Non-pigmented ciliary epithelial cell (primary cell): ENCODE data around the gene ACBD6.

Source experiments
- DNase-seq: peaks from one replicate; pipeline ENCODE4 v3.0.0-alpha.2; 2010; ENCODE audit warnings: low read depth

The ACBD6 gene

DNA sequence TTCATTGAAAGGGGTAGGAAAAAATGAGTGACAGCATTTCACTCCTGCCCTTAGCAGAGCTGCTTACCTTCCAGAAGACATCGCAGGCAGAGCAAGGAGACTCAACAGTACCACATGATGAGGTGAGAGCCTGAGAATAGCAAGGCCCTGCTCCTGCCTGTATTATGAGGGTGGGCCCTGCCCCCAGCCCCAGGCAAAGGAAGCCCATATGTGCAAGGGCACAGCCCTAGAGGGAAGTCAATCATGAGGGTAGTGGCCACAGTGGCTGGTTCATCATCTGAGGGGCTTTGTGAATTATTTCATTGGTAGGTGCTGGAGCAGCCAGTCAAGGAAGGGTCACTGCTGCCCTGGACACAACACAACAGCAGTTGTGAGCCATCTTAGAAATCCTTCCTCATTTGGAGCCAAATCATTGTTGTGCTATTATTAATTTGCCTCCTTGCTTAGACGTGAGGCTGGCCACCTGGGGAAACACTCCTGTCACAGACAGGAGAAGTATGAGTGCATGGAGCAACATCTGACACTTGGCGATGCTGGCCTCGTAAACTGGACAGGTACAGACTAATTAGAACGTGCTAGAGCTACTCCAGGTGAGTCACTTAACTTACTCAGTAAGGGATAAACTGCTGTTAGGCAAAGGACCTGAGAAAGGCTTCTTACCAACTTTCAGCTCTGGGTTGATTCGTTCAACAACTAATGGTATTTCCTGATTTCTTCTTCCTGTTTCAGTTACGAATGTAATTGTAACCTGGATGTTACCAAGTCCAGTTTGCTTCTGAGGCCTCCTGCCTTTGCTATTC lies 22.7 kb upstream of the ACBD6 start:
- no peak for DNase-seq

- no peak for DNase-seq
These were observed 22.0 kb upstream of the ACBD6 start for GRCh38 chr1:180524160-180524914.

DNA sequence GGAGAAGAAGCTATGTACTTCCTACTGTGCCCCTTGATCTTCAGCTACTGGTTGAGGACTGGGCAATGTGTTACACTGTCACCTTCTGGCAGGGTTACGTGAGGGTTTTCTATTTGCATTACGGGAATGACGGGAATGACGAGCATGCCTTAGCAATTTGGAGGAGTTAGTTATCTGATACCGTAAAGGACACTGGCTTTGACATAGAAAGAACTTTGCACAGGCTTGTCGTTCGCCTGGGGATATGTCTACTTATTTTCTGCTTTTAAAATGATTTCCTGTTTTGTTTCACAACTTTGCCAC lies 19.8 kb upstream of the ACBD6 start:
- DNase-seq, result no peak

DNA sequence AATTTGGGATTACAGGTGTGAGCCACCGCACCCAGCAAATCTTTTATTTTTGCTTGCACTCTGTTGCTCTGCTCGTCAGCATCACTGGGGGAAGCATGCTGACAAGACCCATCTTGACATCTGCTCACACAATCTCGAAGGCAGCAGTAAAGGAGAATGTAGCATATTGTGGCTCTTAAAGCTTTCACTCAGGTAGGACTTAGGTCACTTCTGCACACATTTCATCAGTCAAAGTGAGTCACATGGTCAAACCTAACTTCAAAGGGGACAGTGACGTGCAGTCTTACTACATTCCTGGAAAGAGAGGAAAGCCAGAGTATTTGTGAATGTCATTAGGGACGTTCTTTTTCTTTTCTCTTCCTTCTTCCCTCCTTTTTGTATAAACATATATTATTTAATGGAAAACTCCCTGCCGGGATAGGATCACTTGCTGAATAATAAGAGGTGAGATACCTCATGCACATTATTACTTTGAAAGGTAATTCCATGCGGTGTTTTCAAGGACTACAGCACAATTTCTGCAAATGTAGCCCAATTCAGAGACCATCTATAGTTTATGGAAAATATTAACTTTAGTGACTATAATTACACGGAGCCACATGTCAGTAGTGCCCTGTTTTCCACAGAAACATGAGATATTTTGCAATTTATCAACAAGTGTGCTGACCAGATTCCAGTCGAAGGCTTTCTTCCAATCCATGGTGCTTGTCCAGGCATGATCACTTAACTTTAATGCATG lies 19.3 kb upstream of the ACBD6 start:
- no peak for DNase-seq

DNA sequence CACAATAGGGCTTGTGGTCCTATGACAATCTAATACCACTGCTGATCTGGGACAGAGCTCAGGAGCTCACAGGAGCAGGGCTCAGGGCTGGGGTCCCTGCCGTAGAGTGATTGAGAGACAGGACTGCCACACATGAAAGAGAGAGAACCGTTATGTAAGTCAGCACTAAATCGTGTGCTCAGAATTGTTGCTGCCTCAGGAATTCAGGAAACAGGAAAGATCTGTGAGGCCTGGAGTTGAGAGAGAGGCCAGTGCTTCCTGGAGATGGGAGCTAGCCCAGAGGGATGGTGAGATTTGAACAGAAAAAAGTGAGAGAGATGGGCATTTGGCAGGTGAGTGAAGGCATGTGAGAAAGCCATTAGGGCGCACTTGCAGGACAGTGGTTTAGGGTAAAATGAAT lies 17.5 kb upstream of the ACBD6 start:
- no peak for DNase-seq

DNA sequence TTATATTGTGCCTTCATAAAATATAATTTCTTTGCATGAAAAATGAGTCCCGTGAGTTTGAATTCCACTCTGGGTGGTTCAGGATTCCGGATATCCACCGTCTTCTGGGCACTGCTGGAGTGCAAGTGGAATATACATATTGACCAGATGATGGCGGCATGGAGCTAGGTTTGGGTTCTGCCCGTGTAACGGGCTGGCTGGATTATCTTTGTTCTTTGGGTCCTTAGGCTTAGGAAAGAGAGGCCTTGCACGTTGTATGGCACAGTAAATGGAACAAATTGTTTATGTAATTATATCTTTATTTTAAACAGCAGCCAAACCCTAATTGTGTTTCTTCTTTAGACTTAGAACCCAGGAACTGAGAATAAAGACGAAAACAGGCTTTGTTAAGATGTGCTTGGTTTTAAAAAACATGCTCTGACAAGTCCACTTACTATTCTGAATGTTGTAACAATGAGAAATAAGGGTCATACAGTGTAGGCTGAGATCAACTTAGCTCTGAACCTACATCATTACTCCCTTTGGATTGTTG lies 13.5 kb upstream of the ACBD6 start:
- DNase-seq, result no peak

- no peak for DNase-seq
These were observed 13.0 kb upstream of the ACBD6 start for GRCh38 chr1:180515364-180515763.

- no peak for DNase-seq
These were observed 11.2 kb upstream of the ACBD6 start for GRCh38 chr1:180513531-180513930.

GRCh38 chr1:180510882-180511281 lies 8.5 kb upstream of the ACBD6 start:
- DNase-seq, result no peak

DNA sequence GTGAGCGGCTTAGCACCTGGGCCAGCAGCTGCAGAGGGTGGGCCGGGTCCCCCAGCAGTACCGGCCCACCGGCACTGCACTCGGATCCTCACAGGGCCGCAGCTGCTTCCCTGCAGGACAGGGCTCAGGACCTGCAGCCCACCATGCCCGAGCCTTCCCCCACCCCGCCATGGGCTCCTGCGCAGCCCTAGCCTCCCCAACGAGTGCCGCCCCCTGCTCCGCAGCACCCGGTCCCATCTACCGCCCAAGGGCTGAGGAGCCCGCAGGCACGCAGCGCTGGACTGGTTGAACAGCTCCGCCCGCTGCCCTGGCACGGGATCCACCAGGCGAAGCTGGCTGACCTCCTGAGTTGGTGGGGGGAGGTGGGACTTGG lies 6.3 kb upstream of the ACBD6 start:
- no peak for DNase-seq

GRCh38 chr1:180507795-180508724 lies 5.7 kb upstream of the ACBD6 start:
- DNase-seq, result peak; percentile 24

GRCh38 chr1:180505732-180506335 lies 3.5 kb upstream of the ACBD6 start:
- no peak for DNase-seq

DNA sequence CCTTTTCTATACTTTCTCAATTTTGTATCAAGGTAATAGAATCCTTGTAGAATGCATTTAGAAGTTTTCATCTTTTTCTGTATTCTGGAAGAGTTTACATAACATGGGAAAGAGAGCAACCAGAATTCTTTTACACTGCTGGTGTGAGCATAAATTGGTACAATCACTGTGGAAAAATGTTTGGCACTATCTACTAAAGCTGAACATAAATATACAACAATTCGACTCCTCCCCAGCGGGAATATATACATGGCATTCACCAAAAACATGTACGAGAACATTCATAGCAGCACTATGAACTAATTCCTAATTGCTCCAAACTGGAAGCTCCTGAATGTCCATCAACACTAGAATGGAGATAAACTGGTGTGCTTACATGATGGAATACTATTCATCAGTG lies 1.8 kb upstream of the ACBD6 start:
- no peak for DNase-seq

- DNase-seq, result no peak
These were observed 994 bp upstream of the ACBD6 start for GRCh38 chr1:180503280-180503862.

DNA sequence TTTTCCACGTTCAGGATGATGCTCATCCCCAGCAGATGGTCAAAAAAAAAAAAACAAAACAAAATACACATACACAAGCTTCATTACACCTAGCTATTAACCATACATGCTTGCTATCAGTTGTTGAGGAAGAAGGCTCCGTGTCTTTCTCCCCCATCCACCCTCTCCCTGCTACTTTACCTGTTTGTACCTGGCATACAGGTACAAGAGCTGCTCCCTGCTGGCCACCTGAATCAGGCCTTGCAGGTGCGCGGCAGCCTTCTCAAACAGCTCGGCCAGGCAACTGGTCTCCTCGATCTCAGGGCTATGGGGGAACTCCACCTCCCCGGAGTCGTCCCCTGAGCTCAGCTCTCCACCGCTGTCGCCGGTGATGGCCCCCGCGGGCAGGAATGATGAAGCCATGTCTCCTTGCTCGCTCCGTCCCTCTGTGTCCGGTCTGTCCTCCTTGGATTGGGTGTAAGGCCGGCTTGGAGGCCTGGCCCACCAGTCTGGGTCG lies 464 bp downstream of the ACBD6 start:
- DNase-seq, result no peak

DNA sequence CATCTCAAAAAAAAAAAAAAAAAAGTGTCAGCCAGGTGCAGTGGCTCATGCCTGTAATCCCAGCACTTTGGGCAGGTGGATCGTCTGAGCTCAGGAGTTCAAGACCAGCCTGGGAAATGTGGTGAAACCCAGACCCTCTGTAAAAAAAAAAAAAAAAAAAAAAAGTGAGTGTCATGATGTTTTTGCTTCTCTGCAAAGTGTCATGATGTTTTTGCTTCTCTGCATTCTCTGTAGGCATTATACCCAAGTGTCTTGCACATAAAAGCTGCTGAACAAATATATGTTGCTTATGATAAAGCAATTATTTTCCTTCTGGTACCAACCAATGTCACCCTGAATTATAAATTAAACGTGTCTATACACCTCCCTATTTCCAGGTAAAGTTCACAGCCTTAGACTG lies 1.7 kb downstream of the ACBD6 start:
- DNase-seq, result no peak

GRCh38 chr1:180498594-180498993 lies 3.8 kb downstream of the ACBD6 start:
- no peak for DNase-seq

GRCh38 chr1:180497826-180498225 lies 4.6 kb downstream of the ACBD6 start:
- no peak for DNase-seq

- no peak for DNase-seq
These were observed 8.0 kb downstream of the ACBD6 start for GRCh38 chr1:180494370-180494769.

- DNase-seq, result no peak
These were observed 12.4 kb downstream of the ACBD6 start for GRCh38 chr1:180489976-180490375.

DNA sequence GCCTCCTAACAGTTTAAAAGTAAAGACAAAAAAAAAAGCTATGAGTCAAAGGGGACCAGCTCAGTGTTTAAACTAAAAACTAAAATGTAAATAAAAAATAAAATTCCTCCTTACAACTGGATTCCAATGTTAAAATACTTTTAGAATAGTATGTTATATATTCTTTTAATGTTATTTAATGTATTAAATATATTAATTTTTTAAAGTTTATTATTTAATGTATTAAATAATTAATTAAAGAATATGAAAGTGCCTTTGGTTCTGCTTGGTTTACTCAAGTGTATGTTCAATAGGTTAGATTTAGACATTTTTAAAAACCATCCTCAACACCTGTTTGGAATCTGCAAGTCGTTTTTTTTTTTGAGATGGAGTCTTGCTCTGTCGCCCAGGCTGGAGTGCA lies 13.1 kb downstream of the ACBD6 start:
- no peak for DNase-seq
